H1 (cell line): Measurements from ENCODE around the gene SUGP2. TPM values are rescaled to one million over a fixed set of nuclear protein-coding genes. Genes with fewer than 3 reads are reported as not detected.

ENCODE experiments used
- CTCF ChIA-PET: fragments of 300-600 bp; sonication (Branson Sonifier 250); formaldehyde crosslinking; loops from one replicate; lab custom pipeline; 2021; ENCODE audit not compliant: partially characterized antibody; lab: Charles Lee
- POLR2A ChIA-PET: fragments of 300-600 bp; sonication (Branson Sonifier 250); formaldehyde crosslinking; loops from one replicate; lab custom pipeline; 2021; ENCODE audit warnings: inconsistent platforms; ENCODE audit not compliant: partially characterized antibody; lab: Charles Lee
- DNase-seq, 2 experiments: peaks; one replicate each; pipeline versions ENCODE4 v3.0.0 to v3.0.0-alpha.2; 2010 to 2022; ENCODE audit warnings: low spot score in 2 of 2, low read depth in 1 of 2, mixed read lengths in 1 of 2
- FAIRE-seq: peaks from 2 replicates; lab custom pipeline; 2011; peaks lifted over from hg19 to GRCh38; lab: Jason Lieb, UNC
- H2AFZ ChIP-seq: 2 replicates; pipeline ENCODE4 v1.8.1; 2012; ENCODE audit warnings: low read length, inconsistent platforms
- H2AK5ac ChIP-seq: 2 replicates; pipeline ENCODE4 v1.6.1; 2013; ENCODE audit warnings: low read depth, low read length
- H2BK120ac ChIP-seq: replicated peaks from 2 replicates; pipeline ENCODE3; 2013; ENCODE audit warnings: low read depth, low read length, inconsistent platforms
- H2BK12ac ChIP-seq: 2 replicates; pipeline ENCODE4 v1.6.1; 2013; ENCODE audit warnings: low read depth, low read length
- H2BK15ac ChIP-seq: 2 replicates; pipeline ENCODE4 v1.6.1; 2013; ENCODE audit warnings: low read length
- H2BK20ac ChIP-seq: 2 replicates; pipeline ENCODE4 v1.6.1; 2013; ENCODE audit warnings: low read length
- H2BK5ac ChIP-seq: 2 replicates; pipeline ENCODE4 v1.6.1; 2013; ENCODE audit warnings: low read depth, low read length
- H3K14ac ChIP-seq: 2 replicates; pipeline ENCODE4 v1.6.1; 2013; ENCODE audit warnings: inconsistent platforms; ENCODE audit not compliant: insufficient read length
- H3K18ac ChIP-seq: 2 replicates; pipeline ENCODE4 v1.6.1; 2013; ENCODE audit warnings: low read length; ENCODE audit errors: extremely low read depth
- H3K23ac ChIP-seq: 2 replicates; pipeline ENCODE4 v1.6.1; 2013; ENCODE audit warnings: inconsistent platforms; ENCODE audit not compliant: insufficient read length
- H3K23me2 ChIP-seq: 2 replicates; pipeline ENCODE4 v1.6.1; 2013; ENCODE audit warnings: low read depth, low read length
- H3K27ac ChIP-seq: 2 replicates; pipeline ENCODE4 v1.6.1; 2011; ENCODE audit warnings: low read depth, low read length, inconsistent platforms
- H3K27me3 ChIP-seq, 4 experiments: replicated peaks in 1 of 4; 1 replicate in 1 of 4; 2 replicates in 3 of 4; pipeline versions ENCODE4 v1.6.1 to v1.8.1; 2011 to 2013; ENCODE audit warnings: low read length in 3 of 4, mild to moderate bottlenecking in 3 of 4, inconsistent platforms in 2 of 4, mixed read lengths in 2 of 4, moderate library complexity in 1 of 4; ENCODE audit not compliant: control insufficient read depth in 3 of 4, insufficient read depth in 3 of 4; ENCODE audit errors: extremely low read depth in 1 of 4
- H3K36me3 ChIP-seq, 4 experiments: 2 replicates each; pipeline versions ENCODE4 v1.6.1 to v1.8.1; 2011 to 2013; ENCODE audit warnings: mild to moderate bottlenecking in 4 of 4, low read length in 3 of 4, moderate library complexity in 2 of 4, control low read depth in 1 of 4, inconsistent platforms in 1 of 4; ENCODE audit not compliant: insufficient read depth in 4 of 4, control insufficient read depth in 2 of 4
- H3K4ac ChIP-seq: replicated peaks from 2 replicates; pipeline ENCODE3; 2013; ENCODE audit warnings: low read length, low read depth, mixed read lengths, inconsistent platforms; ENCODE audit not compliant: insufficient read length
- H3K4me1 ChIP-seq, 4 experiments: replicated peaks in 1 of 4; 1 replicate in 1 of 4; 2 replicates in 3 of 4; pipeline versions ENCODE4 v1.6.1 to v1.8.1; 2011 to 2013; ENCODE audit warnings: low read length in 3 of 4, inconsistent platforms in 2 of 4, mixed read lengths in 1 of 4; ENCODE audit not compliant: insufficient read depth in 4 of 4, control insufficient read depth in 3 of 4
- H3K4me2 ChIP-seq, 2 experiments: 2 replicates each; pipeline versions ENCODE4 v1.6.1 to v1.8.1; 2011 to 2013; ENCODE audit warnings: low read depth in 2 of 2, low read length in 2 of 2, control low read depth in 1 of 2, inconsistent platforms in 1 of 2, mild to moderate bottlenecking in 1 of 2; ENCODE audit not compliant: insufficient read depth in 1 of 2
- H3K4me3 ChIP-seq, 4 experiments: fragments of 200-600, 300-600 bp in 1 of 4; sonication (generic), shearing (Covaris generic), sonication (Bioruptor Twin) in 1 of 4; 2 replicates each; pipeline versions ENCODE4 v1.5.1 to v1.8.1; 2011 to 2016; ENCODE audit warnings: low read length in 4 of 4, low read depth in 3 of 4, control low read depth in 2 of 4, inconsistent platforms in 2 of 4, mild to moderate bottlenecking in 2 of 4, mixed read lengths in 1 of 4, moderate library complexity in 1 of 4; ENCODE audit not compliant: insufficient read depth in 2 of 4; ENCODE audit errors: extremely low read depth in 1 of 4
- H3K56ac ChIP-seq: replicated peaks from 2 replicates; pipeline ENCODE3; 2013; ENCODE audit warnings: low read depth, mild to moderate bottlenecking, mixed read lengths, low read length, inconsistent platforms; ENCODE audit not compliant: insufficient read length
- H3K79me1 ChIP-seq: 2 replicates; pipeline ENCODE4 v1.6.1; 2013; ENCODE audit warnings: low read depth, low read length, control low read depth
- H3K79me2 ChIP-seq, 2 experiments: 2 replicates each; pipeline versions ENCODE4 v1.6.1 to v1.8.1; 2012 to 2013; ENCODE audit warnings: low read length in 2 of 2, mild to moderate bottlenecking in 2 of 2, inconsistent platforms in 1 of 2; ENCODE audit not compliant: insufficient read depth in 2 of 2, control insufficient read depth in 1 of 2
- H3K9ac ChIP-seq, 4 experiments: replicated peaks in 1 of 4; 1 replicate in 1 of 4; 2 replicates in 3 of 4; pipeline versions ENCODE4 v1.6.1 to v1.8.1; 2011 to 2013; ENCODE audit warnings: low read depth in 3 of 4, low read length in 3 of 4, control low read depth in 2 of 4, mild to moderate bottlenecking in 2 of 4, moderate library complexity in 2 of 4, inconsistent platforms in 1 of 4; ENCODE audit errors: extremely low read depth in 1 of 4
- H3K9me3 ChIP-seq, 2 experiments: 2 replicates each; pipeline versions ENCODE4 v1.6.1 to v1.8.1; 2012 to 2013; ENCODE audit warnings: mild to moderate bottlenecking in 2 of 2, moderate library complexity in 2 of 2, control low read depth in 1 of 2, inconsistent platforms in 1 of 2, low read depth in 1 of 2, low read length in 1 of 2, mixed read lengths in 1 of 2; ENCODE audit not compliant: insufficient read depth in 2 of 2
- H4K20me1 ChIP-seq, 2 experiments: replicated peaks in 1 of 2; 2 replicates each; pipeline versions ENCODE3 to v1.8.1; 2011 to 2013; ENCODE audit warnings: inconsistent platforms in 2 of 2, low read length in 2 of 2, mild to moderate bottlenecking in 1 of 2; ENCODE audit not compliant: insufficient read depth in 2 of 2, control insufficient read depth in 1 of 2
- H4K5ac ChIP-seq: 2 replicates; pipeline ENCODE4 v1.6.1; 2013; ENCODE audit warnings: low read length, low read depth, mixed read lengths, inconsistent platforms; ENCODE audit not compliant: insufficient read length
- H4K8ac ChIP-seq: 2 replicates; pipeline ENCODE4 v1.8.0; 2013; ENCODE audit warnings: mild to moderate bottlenecking, moderate library complexity, low read length, inconsistent platforms; ENCODE audit not compliant: insufficient read depth; ENCODE audit errors: extremely low read depth
- H4K91ac ChIP-seq: replicated peaks from 2 replicates; pipeline ENCODE3; 2013; ENCODE audit warnings: low read length, mixed read lengths, inconsistent platforms; ENCODE audit not compliant: insufficient read length
- CHD1 ChIP-seq: IDR thresholded peaks from 2 replicates; pipeline ENCODE4 v1.6.1; 2012; ENCODE audit warnings: low read depth, low read length, improper control_type of control experiment
- KDM1A ChIP-seq: fragments of 200-600, 300-600 bp; sonication (generic); IDR thresholded peaks from 2 replicates; pipeline ENCODE4 v1.7.1; 2016; ENCODE audit warnings: mild to moderate bottlenecking, low read length, borderline replicate concordance
- WGBS, 2 experiments: shearing (Covaris generic) in 1 of 2; methylation state at CpG; one replicate each; pipeline versions ENCODE4 v1.1.6 to v1.1.7; 2013 to 2015; ENCODE audit warnings: low lambda C conversion rate in 2 of 2, mixed read lengths in 2 of 2, inconsistent platforms in 1 of 2, low coverage in 1 of 2, missing lambda C conversion rate in 1 of 2; ENCODE audit not compliant: insufficient replicate concordance in 2 of 2, insufficient coverage in 1 of 2, insufficient read length in 1 of 2; ENCODE audit errors: extremely low coverage in 1 of 2, missing lambda C conversion rate in 1 of 2; 5-methylcytosine and 5-hydroxymethylcytosine counted together
- polyA plus RNA-seq, 7 experiments: library from polyadenylated mRNA; depleted of rRNA in 3 of 7; stranded (reverse) in 5 of 7; unstranded in 2 of 7; fragments of >200 nt in 5 of 7; fragments of 200-250 nt in 2 of 7; gene quantifications; 1 replicate in 5 of 7; 2 replicates in 1 of 7; 4 replicates in 1 of 7; pipeline versions ENCODE4 v1.2.1 to v1.2.3, GENCODE V29; 2011 to 2013; ENCODE audit warnings: missing spikeins in 2 of 7, mixed read lengths in 2 of 7
- total RNA-seq: library from RNA; stranded (reverse); fragmentation: NEBNext Ultra II Directional; extraction: Animal tissue kit (Norgen Biotek cat#: 25700); gene quantifications from 2 replicates; pipeline ENCODE4 v1.2.1, GENCODE V29; 2021

SUGP2 gene
- total and polyA plus RNA-seq, 2 of the 8 experiments (the other 6 are each of a cell fraction or from before 2014, with no cell fraction given) = 57.7 to 114 TPM

DNA sequence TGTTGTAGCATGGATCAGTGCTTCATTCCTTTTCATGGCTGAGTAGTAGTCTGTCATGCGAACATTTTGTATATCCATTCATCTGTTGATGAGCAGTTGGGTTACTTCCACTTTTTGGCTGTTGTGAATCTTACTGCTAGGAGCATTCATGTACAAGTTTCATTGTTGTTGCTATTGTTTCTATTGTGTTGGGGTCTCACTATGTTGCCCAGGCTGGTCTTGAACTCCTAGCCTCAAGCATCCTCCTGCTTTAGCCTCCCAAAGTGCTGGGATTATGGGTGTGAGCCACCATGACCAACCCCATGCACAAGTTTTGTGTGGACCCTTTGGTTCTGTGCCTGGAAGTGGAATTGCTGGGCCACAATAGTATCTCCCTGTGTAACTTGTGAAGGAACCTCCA lies 46.3 kb upstream of the SUGP2 start:
- no peak overlapping the region for H3K4ac ChIP-seq
- POLR2A ChIA-PET = interaction anchor here (2.0 kb wide), 1 partner anchor 11 kb away, joined by 4 read pairs; no protein-coding TSS in a partner anchor
- no peaks in the 10 kb centered on the region; the same call in 1 of the 2 replicates for H3K23me2 ChIP-seq
- H3K27ac ChIP-seq = no peak overlapping the region
- no peak overlapping the region for H2AK5ac ChIP-seq
- no peak overlapping the region for H4K5ac ChIP-seq
- 0 out of 2 replicates have a peak, but pooled peaks cover 2% of the 10 kb centered on the region for H3K79me1 ChIP-seq
- H3K36me3 ChIP-seq = no peaks in the 10 kb centered on the region
- no peak overlapping the region for H3K4me2 ChIP-seq
- H3K9me3 ChIP-seq = no peaks in the 10 kb centered on the region
- H3K18ac ChIP-seq = no peak overlapping the region
- no peak for DNase-seq
- no peak overlapping the region for H4K91ac ChIP-seq
- 82% methylated on average over 1 of the region's 1 CpG; no CpG with 5 or more reads in 1 of the 2 experiments for WGBS, 2 experiments
- H4K20me1 ChIP-seq = peaks cover 0 to 6% of the 10 kb centered on the region in 2 experiments
- H3K79me2 ChIP-seq = no peaks in the 10 kb centered on the region
- H2BK5ac ChIP-seq = no peak overlapping the region
- no peak overlapping the region for H2BK15ac ChIP-seq
- TF ChIP-seq CHD1 (no peak), KDM1A (0 out of 2 replicates have a peak, but pooled peaks have one; percentile 16)
- H4K8ac ChIP-seq = no peak overlapping the region
- H3K9ac ChIP-seq = no peak overlapping the region
- H2BK20ac ChIP-seq = no peak overlapping the region
- H2BK12ac ChIP-seq = no peak overlapping the region
- H3K14ac ChIP-seq = no peak overlapping the region
- no peak overlapping the region for H3K4me3 ChIP-seq
- FAIRE-seq = no peak
- no peak overlapping the region for H3K56ac ChIP-seq
- H3K23ac ChIP-seq = no peak overlapping the region
- CTCF ChIA-PET = interaction anchor here (0.7 kb wide), 1 partner anchor 808 kb away, joined by 3 read pairs; no protein-coding TSS in a partner anchor
- no peak overlapping the region for H2AFZ ChIP-seq
- H3K4me1 ChIP-seq = no peaks in the 10 kb centered on the region
- peaks cover 0 to 26% (median 14%) of the 10 kb centered on the region in 4 experiments; a peak in 6 of 7 replicates for H3K27me3 ChIP-seq
- no peak overlapping the region for H2BK120ac ChIP-seq
